GM19193 (cell line): Measurements from ENCODE around the gene PROK1.

Source experiments
- POLR2A ChIP-seq: IDR thresholded peaks from 4 replicates; pipeline ENCODE4 v1.6.1; 2011; ENCODE audit not compliant: insufficient read depth, insufficient read length; ENCODE audit errors: extremely low read depth

The PROK1 gene

GRCh38 chr1:110505596-110505995 is 54.6 kb downstream of the PROK1 start:
- TF ChIP-seq POLR2A, result no peak

- no peak for TF ChIP-seq POLR2A
Observed at GRCh38 chr1:110506541-110506940, 55.6 kb downstream of the PROK1 start.
